H9 (cell line): ENCODE measurements around the gene NMT1. TPM values are rescaled to one million over a fixed set of nuclear protein-coding genes. Genes with fewer than 3 reads are reported as not detected.

ENCODE experiments used
- DNase-seq: peaks from one replicate; pipeline ENCODE4 v3.0.0-alpha.2; 2017
- H2AFZ ChIP-seq: one replicate; pipeline ENCODE4 v1.6.1; 2013; ENCODE audit warnings: mild to moderate bottlenecking, low read length, control low read depth, moderate library complexity
- H2AK5ac ChIP-seq: 2 replicates; pipeline ENCODE4 v1.6.1; 2013; ENCODE audit warnings: low read length, control low read depth, mixed read lengths; ENCODE audit not compliant: insufficient read length
- H2BK120ac ChIP-seq: one replicate; pipeline ENCODE4 v1.6.1; 2013; ENCODE audit warnings: low read depth, mild to moderate bottlenecking, low read length, control low read depth, inconsistent platforms; ENCODE audit not compliant: poor library complexity, severe bottlenecking
- H2BK12ac ChIP-seq: 2 replicates; pipeline ENCODE4 v1.6.1; 2013; ENCODE audit warnings: low read length, control low read depth, mixed read lengths, low read depth; ENCODE audit not compliant: insufficient read length
- H2BK15ac ChIP-seq: 2 replicates; pipeline ENCODE4 v1.6.1; 2013; ENCODE audit warnings: low read depth, low read length, control low read depth
- H2BK20ac ChIP-seq: one replicate; pipeline ENCODE4 v1.6.1; 2013; ENCODE audit warnings: low read depth, mild to moderate bottlenecking, low read length, control low read depth, inconsistent platforms; ENCODE audit not compliant: poor library complexity, severe bottlenecking
- H2BK5ac ChIP-seq: 2 replicates; pipeline ENCODE4 v1.6.1; 2013; ENCODE audit warnings: low read length, control low read depth, mixed read lengths; ENCODE audit not compliant: insufficient read length
- H3K14ac ChIP-seq: 2 replicates; pipeline ENCODE4 v1.6.1; 2013; ENCODE audit warnings: low read length, control low read depth; ENCODE audit not compliant: insufficient read depth
- H3K18ac ChIP-seq: 2 replicates; pipeline ENCODE4 v1.6.1; 2013; ENCODE audit warnings: low read depth, mild to moderate bottlenecking, mixed read lengths, low read length, control low read depth; ENCODE audit not compliant: insufficient read length
- H3K23ac ChIP-seq: 2 replicates; pipeline ENCODE4 v1.6.1; 2013; ENCODE audit warnings: low read length, control low read depth, mixed read lengths, low read depth; ENCODE audit not compliant: insufficient read length
- H3K23me2 ChIP-seq: 2 replicates; pipeline ENCODE4 v1.6.1; 2013; ENCODE audit warnings: low read depth, mild to moderate bottlenecking, mixed read lengths, low read length, control low read depth; ENCODE audit not compliant: insufficient read length, poor library complexity, severe bottlenecking
- H3K27ac ChIP-seq: 2 replicates; pipeline ENCODE4 v1.5.1; 2013; ENCODE audit warnings: low read length, control low read depth, mixed read lengths, low read depth; ENCODE audit not compliant: insufficient read length
- H3K27me3 ChIP-seq: 2 replicates; pipeline ENCODE4 v1.6.1; 2013; ENCODE audit warnings: low read length, control low read depth, inconsistent platforms; ENCODE audit not compliant: insufficient read depth
- H3K4ac ChIP-seq: 2 replicates; pipeline ENCODE4 v1.6.1; 2013; ENCODE audit warnings: low read depth, mild to moderate bottlenecking, control low read depth, inconsistent platforms, low read length, moderate library complexity
- H3K4me1 ChIP-seq: 2 replicates; pipeline ENCODE4 v1.6.1; 2013; ENCODE audit warnings: low read length, control low read depth, inconsistent platforms; ENCODE audit not compliant: insufficient read depth
- H3K4me2 ChIP-seq: 2 replicates; pipeline ENCODE4 v1.6.1; 2013; ENCODE audit warnings: low read length, control low read depth, mixed read lengths; ENCODE audit not compliant: insufficient read length, insufficient read depth
- H3K56ac ChIP-seq: 2 replicates; pipeline ENCODE4 v1.6.1; 2013; ENCODE audit warnings: low read depth, mild to moderate bottlenecking, mixed read lengths, low read length, control low read depth; ENCODE audit not compliant: insufficient read length
- H3K79me1 ChIP-seq: 2 replicates; pipeline ENCODE4 v1.6.1; 2013; ENCODE audit warnings: low read depth, mild to moderate bottlenecking, moderate library complexity, low read length, control low read depth, inconsistent platforms; ENCODE audit not compliant: insufficient read depth, poor library complexity, severe bottlenecking
- H3K79me2 ChIP-seq: 2 replicates; pipeline ENCODE4 v1.6.1; 2013; ENCODE audit warnings: low read length, control low read depth, inconsistent platforms; ENCODE audit not compliant: insufficient read depth
- H3K9ac ChIP-seq: 2 replicates; pipeline ENCODE4 v1.6.1; 2013; ENCODE audit warnings: low read length, control low read depth, mixed read lengths; ENCODE audit not compliant: insufficient read length; ENCODE audit errors: extremely low read depth
- H3K9me3 ChIP-seq: one replicate; pipeline ENCODE4 v1.6.1; 2013; ENCODE audit warnings: low read depth, low read length, inconsistent platforms; ENCODE audit not compliant: control insufficient read depth
- H3T11ph ChIP-seq: one replicate; pipeline ENCODE4 v1.6.1; 2013; ENCODE audit warnings: mild to moderate bottlenecking, low read length, control low read depth, inconsistent platforms
- H4K20me1 ChIP-seq: one replicate; pipeline ENCODE4 v1.6.1; 2013; ENCODE audit not compliant: control insufficient read depth, insufficient read length, insufficient read depth
- H4K5ac ChIP-seq: 2 replicates; pipeline ENCODE4 v1.6.1; 2013; ENCODE audit warnings: low read depth, mild to moderate bottlenecking, mixed read lengths, low read length, control low read depth; ENCODE audit not compliant: insufficient read length
- H4K8ac ChIP-seq: replicated peaks from 2 replicates; pipeline ENCODE4 v1.6.1; 2013; ENCODE audit warnings: low read length, control low read depth, mixed read lengths, low read depth; ENCODE audit not compliant: insufficient read length
- H4K91ac ChIP-seq: 2 replicates; pipeline ENCODE4 v1.6.1; 2013; ENCODE audit warnings: low read depth, mild to moderate bottlenecking, moderate library complexity, mixed read lengths, low read length, control low read depth; ENCODE audit not compliant: insufficient read length
- H3K27ac Mint-ChIP-seq, 3 experiments: 2 replicates in 2 of 3; 3 replicates in 1 of 3; pipeline ENCODE4 v1.8.0; 2020 to 2021; ENCODE audit warnings: mixed read lengths in 3 of 3, mild to moderate bottlenecking in 1 of 3, moderate library complexity in 1 of 3
- H3K27me3 Mint-ChIP-seq: 2 replicates; pipeline ENCODE4 v1.8.0; 2021; ENCODE audit warnings: low read depth, mild to moderate bottlenecking, moderate library complexity, mixed read lengths
- H3K36me3 Mint-ChIP-seq, 3 experiments: 2 replicates in 2 of 3; 3 replicates in 1 of 3; pipeline ENCODE4 v1.8.0; 2020 to 2021; ENCODE audit warnings: low read depth in 3 of 3, mixed read lengths in 3 of 3; ENCODE audit not compliant: insufficient read depth in 1 of 3
- H3K4me1 Mint-ChIP-seq, 2 experiments: 2 replicates each; pipeline ENCODE4 v1.8.0; 2020; ENCODE audit warnings: mixed read lengths in 2 of 2
- H3K4me3 Mint-ChIP-seq, 2 experiments: 2 replicates in 1 of 2; 3 replicates in 1 of 2; pipeline ENCODE4 v1.8.0; 2020 to 2021; ENCODE audit warnings: mild to moderate bottlenecking in 2 of 2, mixed read lengths in 2 of 2, moderate library complexity in 1 of 2
- H3K9me3 Mint-ChIP-seq, 2 experiments: 2 replicates in 1 of 2; 3 replicates in 1 of 2; pipeline ENCODE4 v1.8.0; 2020; ENCODE audit warnings: mild to moderate bottlenecking in 2 of 2, mixed read lengths in 2 of 2, moderate library complexity in 1 of 2
- CTCF ChIP-seq: fragments of 200-600 bp; sonication (generic); conservative IDR thresholded peaks from 3 replicates; pipeline ENCODE4 v1.8.0; 2021; ENCODE audit warnings: antibody characterized with exemption, mild to moderate bottlenecking
- WGBS: extraction: QIAGEN DNeasy Blood & Tissue Kit; methylation state at CpG from one replicate; pipeline ENCODE4 v1.1.7; 2013; ENCODE audit warnings: missing lambda C conversion rate, low lambda C conversion rate, mixed read lengths; ENCODE audit not compliant: insufficient read length; ENCODE audit errors: extremely low coverage; 5-methylcytosine and 5-hydroxymethylcytosine counted together
- total RNA-seq: library from RNA; stranded (reverse); gene quantifications from 2 replicates; pipeline ENCODE4 v1.2.1, GENCODE V29; 2021

NMT1 gene
- total RNA-seq, 1 experiment from 2014 or later: 150 TPM

GRCh38 chr17:45060382-45060796 lies 728 bp upstream of the NMT1 start:
- H2AFZ ChIP-seq: no peak overlapping the region
- peak overlapping the region; percentile 14; the same call in 1 of the 2 replicates for H3K14ac ChIP-seq
- no peak overlapping the region for H3K4ac ChIP-seq
- no peak overlapping the region for H3K27ac ChIP-seq
- H4K5ac ChIP-seq: no peak overlapping the region
- H4K91ac ChIP-seq: no peak overlapping the region
- H3K56ac ChIP-seq: no peak overlapping the region
- no peaks in the 10 kb centered on the region for H3K9me3 ChIP-seq
- no CpG with 5 or more reads among the region's 15 CpGs for WGBS
- no peak for DNase-seq
- peaks cover 4 to 13% of the 10 kb centered on the region in 2 experiments for H3K4me1 Mint-ChIP-seq
- H2BK15ac ChIP-seq: no peak overlapping the region
- H3K79me1 ChIP-seq: peaks cover 2% of the 10 kb centered on the region
- no peaks in the 10 kb centered on the region; the same call in 1 of the 2 replicates for H3K27me3 Mint-ChIP-seq
- H3K27ac Mint-ChIP-seq: peak overlapping the region; percentile 88 to 100 (median 93)
- peaks cover 6% of the 10 kb centered on the region for H3K23me2 ChIP-seq
- H3K4me2 ChIP-seq: peak overlapping the region; percentile 85
- no peak overlapping the region for H2BK20ac ChIP-seq
- H2BK12ac ChIP-seq: no peak overlapping the region
- H4K8ac ChIP-seq: no peak overlapping the region
- no peaks in the 10 kb centered on the region for H4K20me1 ChIP-seq
- H3K36me3 Mint-ChIP-seq: peaks cover 2 to 18% (median 13%) of the 10 kb centered on the region in 3 experiments; a peak in 5 of 7 replicates
- H3K27me3 ChIP-seq: no peaks in the 10 kb centered on the region
- no peak overlapping the region for H3T11ph ChIP-seq
- H3K23ac ChIP-seq: no peak overlapping the region
- H2AK5ac ChIP-seq: no peak overlapping the region
- H2BK5ac ChIP-seq: no peak overlapping the region
- H3K79me2 ChIP-seq: peaks cover 19% of the 10 kb centered on the region; the same call in 1 of the 2 replicates
- no peak for TF ChIP-seq CTCF
- H3K9me3 Mint-ChIP-seq: no peaks in the 10 kb centered on the region; a peak in 1 of 5 replicates
- H3K18ac ChIP-seq: no peak overlapping the region
- peak overlapping the region; percentile 93 to 100 for H3K4me3 Mint-ChIP-seq
- no peaks in the 10 kb centered on the region for H3K4me1 ChIP-seq
- H2BK120ac ChIP-seq: no peak overlapping the region
- peak overlapping the region; percentile 72 for H3K9ac ChIP-seq
